Upper lobe of right lung (tissue), 1 donor: ENCODE data around the gene ACHE. TPM values are rescaled to one million over a fixed set of nuclear protein-coding genes. Genes with fewer than 3 reads are reported as not detected.

ENCODE experiments used
- ATAC-seq: fragments of 200-7000 bp; cut with Tn5 transposase; one replicate; pipeline ENCODE4 v1.9.1; 2020; ENCODE audit warnings: mild to moderate bottlenecking, moderate library complexity
- DNase-seq: peaks from one replicate; pipeline ENCODE4 v3.0.0-alpha.2; 2020
- H3K27ac ChIP-seq: fragments of 200-600 bp; one replicate; pipeline ENCODE4 v1.8.0; 2022
- H3K27me3 ChIP-seq: fragments of 200-600 bp; one replicate; pipeline ENCODE4 v1.8.0; 2022; ENCODE audit warnings: mild to moderate bottlenecking
- H3K36me3 ChIP-seq: fragments of 200-600 bp; one replicate; pipeline ENCODE4 v1.8.0; 2022
- H3K4me1 ChIP-seq: fragments of 200-600 bp; one replicate; pipeline ENCODE4 v1.8.0; 2022
- H3K4me3 ChIP-seq: fragments of 200-600 bp; one replicate; pipeline ENCODE4 v1.8.0; 2022; ENCODE audit warnings: mild to moderate bottlenecking
- H3K9me3 ChIP-seq: fragments of 200-600 bp; one replicate; pipeline ENCODE4 v1.8.0; 2022
- CTCF ChIP-seq: fragments of 200-600 bp; IDR thresholded peaks from one replicate; pipeline ENCODE4 v1.8.0; 2022; ENCODE audit warnings: antibody characterized with exemption
- intact Hi-C: fragments of 100-400 bp; cut with DNase I; formaldehyde crosslinking; loops from one replicate; pipeline ENCODE4 v1.11.0; 2022
- total RNA-seq: library from RNA; stranded (reverse); fragmentation: NEBNext Ultra II Directional; extraction: Animal tissue kit (Norgen Biotek cat#: 25700); gene quantifications from one replicate; pipeline ENCODE4 v1.2.1, GENCODE V29; 2021
- donor health status: DM: no; HTN: yes; CAD: no; lungs with severe emphysema.

The ACHE gene
- total RNA-seq, 1 donor from 2014 or later: 2.9 TPM

DNA sequence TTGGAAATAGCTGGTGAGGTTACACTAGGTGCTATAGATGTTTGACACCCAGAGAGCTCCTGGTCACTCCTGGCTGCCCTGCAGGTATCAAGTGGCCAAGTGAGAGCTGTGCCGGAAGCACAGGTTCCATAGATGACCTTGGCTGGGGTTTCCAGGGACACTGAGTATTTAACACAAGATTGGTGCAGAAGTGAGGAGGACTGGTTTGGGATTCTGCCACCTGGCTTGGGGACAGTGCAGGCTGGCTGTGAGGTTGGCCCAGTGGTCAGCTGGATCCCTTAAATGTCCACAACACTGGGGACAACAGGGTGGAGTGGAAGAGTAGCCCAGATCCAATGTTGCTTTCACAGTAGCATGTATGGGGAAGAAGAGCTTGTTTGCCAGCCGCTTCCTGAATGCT lies 5.3 kb upstream of the ACHE start:
- intact Hi-C loops: no loop called here
- TF ChIP-seq CTCF: no peak
- no peaks in the 10 kb centered on the region for H3K9me3 ChIP-seq
- no peak for DNase-seq
- ATAC-seq: no peak
- H3K36me3 ChIP-seq: no peaks in the 10 kb centered on the region
- H3K4me3 ChIP-seq: no peak overlapping the region
- H3K27me3 ChIP-seq: peaks cover 18% of the 10 kb centered on the region
- peaks cover 7% of the 10 kb centered on the region for H3K4me1 ChIP-seq
- no peak overlapping the region for H3K27ac ChIP-seq

- Histone ChIP-seq H3K4me1 (peaks cover 19% of the 10 kb centered on the region), H3K36me3 (no peaks in the 10 kb centered on the region), H3K27me3 (peaks cover 28% of the 10 kb centered on the region), H3K4me3 (no peak overlapping the region), H3K27ac (no peak overlapping the region), H3K9me3 (no peaks in the 10 kb centered on the region)
- no peak for TF ChIP-seq CTCF
- ATAC-seq (no peak), DNase-seq (no peak)
- intact Hi-C loops: loop anchor here (5.0 kb wide), 1 partner anchor 158 kb away; no protein-coding TSS in a partner anchor
Measured at GRCh38 chr7:100899432-100899831, 3.7 kb upstream of the ACHE start.

GRCh38 chr7:100897772-100898454 lies 2.2 kb upstream of the ACHE start:
- Histone ChIP-seq H3K27me3 (peaks cover 28% of the 10 kb centered on the region), H3K4me1 (peaks cover 20% of the 10 kb centered on the region), H3K4me3 (no peak overlapping the region), H3K36me3 (no peaks in the 10 kb centered on the region), H3K9me3 (no peaks in the 10 kb centered on the region), H3K27ac (no peak overlapping the region)
- ATAC-seq: no peak
- TF ChIP-seq CTCF: no peak
- no peak for DNase-seq
- intact Hi-C loops: loop anchor here (5.0 kb wide), 1 partner anchor 159 kb away; no protein-coding TSS in a partner anchor

DNA sequence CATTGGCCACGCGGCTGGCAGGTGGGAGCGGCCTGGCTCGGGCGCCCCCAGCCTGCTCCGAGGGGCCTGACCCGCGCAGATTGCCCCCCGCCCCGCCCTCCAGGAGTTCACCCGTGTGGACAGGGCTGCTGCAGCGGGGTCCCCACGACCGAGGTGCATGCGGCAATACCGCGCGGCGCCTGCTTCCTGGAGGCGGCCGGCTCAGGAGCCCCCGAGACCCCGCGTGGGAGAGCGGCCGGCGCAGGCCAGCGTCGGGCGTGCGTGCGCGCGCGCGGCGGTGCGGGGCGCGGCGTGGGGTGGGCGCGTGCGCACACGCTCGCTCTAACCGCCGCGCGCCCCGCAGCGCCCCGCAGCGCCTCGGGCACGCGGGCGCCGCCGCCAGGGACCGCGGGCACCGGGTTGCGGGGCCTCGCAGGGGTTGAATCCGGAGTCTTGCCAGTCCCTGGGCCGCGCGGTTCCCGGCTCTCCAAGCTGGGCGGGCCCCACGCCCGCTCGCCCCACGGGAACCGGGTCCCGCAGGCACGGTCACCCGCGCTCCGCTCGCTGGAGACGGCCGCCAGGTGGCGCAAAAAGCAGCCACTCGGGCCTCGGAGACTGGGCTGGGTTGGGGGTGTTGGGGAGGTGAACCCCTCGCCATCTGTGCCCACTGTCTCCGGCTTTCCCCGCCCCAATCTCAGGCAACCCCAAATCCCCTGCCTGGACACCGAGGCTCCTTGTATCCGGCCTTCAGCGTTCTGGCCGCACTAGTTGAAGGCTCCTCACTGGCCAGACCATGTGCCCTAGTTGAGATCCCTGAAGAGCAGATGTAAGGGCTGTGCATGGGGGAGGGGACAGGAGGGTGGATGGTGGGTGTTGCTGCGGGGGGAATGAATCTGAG lies 1.3 kb upstream of the ACHE start:
- peak; percentile 79 for DNase-seq
- H3K4me1 ChIP-seq: peaks cover 20% of the 10 kb centered on the region
- TF ChIP-seq CTCF: peak; percentile 71
- H3K27ac ChIP-seq: no peak overlapping the region
- peak; percentile 61 for ATAC-seq
- no peaks in the 10 kb centered on the region for H3K36me3 ChIP-seq
- peak overlapping the region; percentile 45 for H3K4me3 ChIP-seq
- intact Hi-C loops: loop anchor here (5.0 kb wide), 1 partner anchor 160 kb away; no protein-coding TSS in a partner anchor
- H3K9me3 ChIP-seq: no peaks in the 10 kb centered on the region
- peaks cover 28% of the 10 kb centered on the region for H3K27me3 ChIP-seq

DNA sequence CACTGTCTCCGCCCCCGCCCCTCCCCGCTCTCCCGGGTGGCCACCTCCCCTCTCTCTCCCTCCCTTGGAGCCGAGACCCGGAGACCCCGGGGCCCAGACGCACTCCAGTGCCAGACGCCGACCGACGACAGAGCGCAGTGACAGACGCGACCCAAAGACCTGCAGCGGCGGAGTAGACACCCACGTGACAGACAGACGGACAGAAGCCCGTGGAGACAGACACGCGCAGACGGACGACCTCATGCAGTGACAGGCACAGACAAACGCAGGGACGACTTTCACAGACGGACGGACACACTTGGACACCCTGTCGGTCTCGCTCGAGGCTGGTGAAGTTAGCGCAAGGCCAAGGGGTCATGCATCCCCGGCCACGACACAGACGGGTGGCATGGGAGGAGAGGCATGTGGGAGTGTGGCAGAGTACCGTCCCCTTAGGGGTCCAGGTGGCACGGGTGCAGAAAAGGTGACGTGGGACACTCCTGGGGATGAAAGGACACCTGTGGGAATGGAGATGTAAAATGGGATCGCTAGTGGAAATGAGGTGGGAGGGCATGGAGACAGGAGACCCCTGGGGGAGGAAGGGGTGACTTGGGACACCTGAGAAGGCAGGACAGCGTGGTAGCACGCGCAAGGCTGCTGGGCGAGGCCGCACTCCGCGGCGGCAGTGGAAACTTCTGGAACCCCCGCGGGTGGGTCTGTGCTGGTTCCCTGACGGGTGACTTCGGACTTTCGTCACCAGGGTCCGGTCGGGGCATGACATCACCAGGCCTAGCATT lies 456 bp upstream of the ACHE start:
- no peaks in the 10 kb centered on the region for H3K9me3 ChIP-seq
- no peak for TF ChIP-seq CTCF
- H3K27ac ChIP-seq: no peak overlapping the region
- peaks cover 21% of the 10 kb centered on the region for H3K4me1 ChIP-seq
- peak overlapping the region; percentile 45 for H3K4me3 ChIP-seq
- H3K27me3 ChIP-seq: peaks cover 28% of the 10 kb centered on the region
- ATAC-seq (peak; percentile 40), DNase-seq (peak; percentile 70)
- H3K36me3 ChIP-seq: no peaks in the 10 kb centered on the region
- intact Hi-C loops: loop anchor here (5.0 kb wide), 1 partner anchor 161 kb away; no protein-coding TSS in a partner anchor
